DMS 273 treated with DMSO at 0.1 percent for 48 hours (cell line): ENCODE measurements around the gene SLC39A11.

ENCODE experiments used
- DNase-seq: peaks from one replicate; lab custom pipeline; 2025; lab: John Stamatoyannopoulos, UW

SLC39A11 gene

GRCh38 chr17:72749119-72749572 is 343.3 kb downstream of the SLC39A11 start:
- DNase-seq = no peak

- DNase-seq = no peak
Observed at GRCh38 chr17:72747501-72747900, 345.0 kb downstream of the SLC39A11 start.

GRCh38 chr17:72745241-72745640 is 347.2 kb downstream of the SLC39A11 start:
- DNase-seq = no peak

GRCh38 chr17:72743037-72743467 is 349.4 kb downstream of the SLC39A11 start:
- no peak for DNase-seq

- no peak for DNase-seq
Observed at GRCh38 chr17:72737151-72737690, 355.3 kb downstream of the SLC39A11 start.

GRCh38 chr17:72735592-72735991 is 356.9 kb downstream of the SLC39A11 start:
- DNase-seq = no peak

- DNase-seq = no peak
Observed at GRCh38 chr17:72735048-72735447, 357.4 kb downstream of the SLC39A11 start.

GRCh38 chr17:72734613-72735012 is 357.9 kb downstream of the SLC39A11 start:
- DNase-seq = no peak

GRCh38 chr17:72733619-72734282 is 358.7 kb downstream of the SLC39A11 start:
- DNase-seq = no peak

GRCh38 chr17:72732893-72733618 is 359.4 kb downstream of the SLC39A11 start:
- DNase-seq = no peak

- no peak for DNase-seq
Observed at GRCh38 chr17:72730077-72730476, 362.4 kb downstream of the SLC39A11 start.

- no peak for DNase-seq
Observed at GRCh38 chr17:72726936-72727335, 365.6 kb downstream of the SLC39A11 start.

GRCh38 chr17:72725433-72726068 is 366.9 kb downstream of the SLC39A11 start:
- DNase-seq = peak; percentile 22

- no peak for DNase-seq
Observed at GRCh38 chr17:72724267-72724666, 368.2 kb downstream of the SLC39A11 start.

- no peak for DNase-seq
Observed at GRCh38 chr17:72723711-72724110, 368.8 kb downstream of the SLC39A11 start.

- DNase-seq = no peak
Observed at GRCh38 chr17:72720494-72720825, 372.0 kb downstream of the SLC39A11 start.

GRCh38 chr17:72719578-72720493 is 372.7 kb downstream of the SLC39A11 start:
- no peak for DNase-seq

- DNase-seq = no peak
Observed at GRCh38 chr17:72719206-72719577, 373.3 kb downstream of the SLC39A11 start.

- DNase-seq = no peak
Observed at GRCh38 chr17:72717676-72718075, 374.8 kb downstream of the SLC39A11 start.

- no peak for DNase-seq
Observed at GRCh38 chr17:72717276-72717675, 375.2 kb downstream of the SLC39A11 start.

- no peak for DNase-seq
Observed at GRCh38 chr17:72715906-72716572, 376.4 kb downstream of the SLC39A11 start.
